NB4 (cell line): ENCODE data around the gene AXDND1.
A peak's percentile ranks its signal among the peaks of the same experiment; 100 is the strongest.

ENCODE experiments used
- DNase-seq: peaks from one replicate; pipeline ENCODE4 v3.0.0; 2010; ENCODE audit warnings: low read depth
- H3K4me3 ChIP-seq: one replicate; pipeline ENCODE4 v1.5.1; 2011; ENCODE audit warnings: mild to moderate bottlenecking, low read depth, low read length, moderate library complexity
- CTCF ChIP-seq: IDR thresholded peaks from one replicate; pipeline ENCODE4 v1.5.1; 2012; ENCODE audit warnings: low read depth, low read length
- MYC ChIP-seq: IDR thresholded peaks from 2 replicates; pipeline ENCODE4 v1.6.1; 2011; ENCODE audit warnings: low read depth, low read length
- POLR2A ChIP-seq: IDR thresholded peaks from 2 replicates; pipeline ENCODE4 v1.6.1; 2011; ENCODE audit warnings: mild to moderate bottlenecking; ENCODE audit not compliant: insufficient read length; ENCODE audit errors: extremely low read depth
- TF ChIP-seq, protein P1 (sequence below): IDR thresholded peaks from 2 replicates; pipeline ENCODE4 v1.6.1; 2011; ENCODE audit warnings: low read depth, low read length

Gene AXDND1

DNA sequence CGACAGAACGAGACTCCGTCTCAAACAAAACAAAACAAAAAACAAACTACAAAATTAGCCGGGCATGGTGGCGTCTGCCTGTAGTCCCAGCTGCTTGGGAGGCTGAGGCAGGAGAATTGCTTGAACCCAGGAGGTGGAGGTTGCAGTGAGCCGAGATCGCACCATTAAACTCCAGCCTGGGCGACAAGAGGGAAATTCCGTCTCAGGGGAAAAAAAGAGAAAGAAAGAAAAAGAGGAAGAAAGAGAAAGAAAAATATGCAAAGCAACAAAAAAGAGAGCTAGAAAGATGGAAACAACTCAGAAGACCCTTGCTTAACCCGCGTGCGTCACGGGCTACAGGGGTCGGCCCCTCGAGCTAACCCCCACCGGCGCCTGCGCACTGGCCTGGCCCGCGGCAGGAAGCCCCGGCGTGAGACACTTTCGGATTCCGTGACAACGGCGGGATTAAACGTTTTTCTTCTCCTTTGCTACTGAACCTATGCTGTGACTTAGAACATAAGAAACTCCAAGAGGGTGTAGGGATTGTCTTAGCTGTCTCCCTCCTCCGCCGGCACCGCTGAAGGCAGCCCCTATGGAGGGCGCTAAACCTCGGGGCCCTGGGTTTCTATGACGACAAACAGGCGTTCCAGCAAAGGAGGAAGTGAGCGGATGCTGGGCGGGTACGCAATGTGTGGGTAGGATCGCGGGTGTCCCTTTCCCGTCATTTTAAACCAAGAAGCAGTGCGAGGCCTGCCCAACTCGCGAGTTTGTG, at the start of gene AXDND1:
TSS of gene AXDND1 (plus strand) at position 630 of the 751 bp plus-strand sequence. CDS start 539 bp downstream, outside the sequence.
- peak within 1 kb of the TSS; percentile 75 for H3K4me3 ChIP-seq
- peak; percentile 90 for DNase-seq
- TF ChIP-seq MYC = 0 out of 2 replicates have a peak, but pooled peaks have one; percentile 33
- TF ChIP-seq, protein P1, sequence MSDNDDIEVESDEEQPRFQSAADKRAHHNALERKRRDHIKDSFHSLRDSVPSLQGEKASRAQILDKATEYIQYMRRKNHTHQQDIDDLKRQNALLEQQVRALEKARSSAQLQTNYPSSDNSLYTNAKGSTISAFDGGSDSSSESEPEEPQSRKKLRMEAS = peak; percentile 80
- TF ChIP-seq CTCF = no peak
- TF ChIP-seq POLR2A = peak; percentile 24

GRCh38 chr1:179318491-179318890, 47.3 kb upstream of the AXDND1 start:
- no peak overlapping the region for H3K4me3 ChIP-seq
- peak; percentile 14 for DNase-seq
- TF ChIP-seq POLR2A = no peak
- TF ChIP-seq, protein P1 = no peak
- no peak for TF ChIP-seq MYC
- TF ChIP-seq CTCF = no peak

- H3K4me3 ChIP-seq = no peak overlapping the region
- TF ChIP-seq CTCF = no peak
- no peak for TF ChIP-seq POLR2A
- no peak for TF ChIP-seq MYC
- TF ChIP-seq, protein P1 = no peak
- DNase-seq = no peak
Measured at GRCh38 chr1:179321533-179322216, 44.1 kb upstream of the AXDND1 start.

DNA sequence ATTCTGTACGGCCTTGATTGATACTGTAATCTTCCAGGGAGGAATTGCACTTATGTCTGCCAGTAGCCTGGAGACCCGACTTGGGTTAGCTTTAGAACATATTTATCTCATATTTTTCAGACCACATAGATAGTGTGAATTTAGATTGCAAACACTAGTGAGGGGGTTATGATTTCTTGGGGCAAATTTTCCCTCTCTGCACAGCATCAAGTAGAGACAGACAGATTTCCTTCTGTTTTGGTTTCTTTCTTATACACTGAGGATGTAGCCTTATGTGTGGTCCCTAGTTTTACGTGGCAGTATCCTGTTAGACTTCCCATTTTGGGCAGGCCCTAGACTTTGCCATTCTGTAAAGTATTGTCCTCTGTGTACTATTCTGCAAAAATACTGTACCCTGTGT, 43.2 kb upstream of the AXDND1 start:
- TF ChIP-seq, protein P1 = no peak
- no peak for TF ChIP-seq MYC
- TF ChIP-seq POLR2A = no peak
- no peak for TF ChIP-seq CTCF
- no peak overlapping the region for H3K4me3 ChIP-seq

DNA sequence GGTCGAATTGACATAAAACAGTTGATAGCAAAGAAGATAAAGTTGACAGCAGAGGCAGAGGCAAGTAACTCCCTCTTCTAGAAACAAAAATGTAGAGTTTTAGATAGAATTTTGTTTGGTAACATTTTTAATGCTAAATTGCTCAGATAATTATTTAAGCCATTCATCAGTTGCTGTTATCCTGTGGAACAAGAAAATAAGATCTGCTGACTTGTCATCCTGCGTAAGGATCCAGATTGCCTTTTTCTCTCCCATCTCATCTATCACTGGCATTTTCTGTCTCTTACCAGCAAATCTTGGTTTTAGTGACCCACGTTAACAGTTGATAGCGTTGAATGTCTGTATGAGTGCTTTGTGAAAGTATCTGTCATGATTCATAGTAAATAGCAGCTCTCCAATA, 42.3 kb upstream of the AXDND1 start:
- TF ChIP-seq CTCF (no peak), MYC (no peak), POLR2A (no peak)
- TF ChIP-seq, protein P1 = no peak
- DNase-seq = no peak

More for the DNA sequence above, 43.2 kb upstream of the AXDND1 start:
- DNase-seq = no peak

More for the DNA sequence above, 42.3 kb upstream of the AXDND1 start:
- no peak overlapping the region for H3K4me3 ChIP-seq
